ENCODE measurements around the gene PRTFDC1. TPM values are rescaled to one million over a fixed set of nuclear protein-coding genes. Genes with fewer than 3 reads are reported as not detected.

The PRTFDC1 gene
- total and polyA plus RNA-seq, 2 of the 8 experiments (the other 6 are each of a cell fraction or from before 2014, with no cell fraction given): 5.9 to 6.6 TPM

DNA sequence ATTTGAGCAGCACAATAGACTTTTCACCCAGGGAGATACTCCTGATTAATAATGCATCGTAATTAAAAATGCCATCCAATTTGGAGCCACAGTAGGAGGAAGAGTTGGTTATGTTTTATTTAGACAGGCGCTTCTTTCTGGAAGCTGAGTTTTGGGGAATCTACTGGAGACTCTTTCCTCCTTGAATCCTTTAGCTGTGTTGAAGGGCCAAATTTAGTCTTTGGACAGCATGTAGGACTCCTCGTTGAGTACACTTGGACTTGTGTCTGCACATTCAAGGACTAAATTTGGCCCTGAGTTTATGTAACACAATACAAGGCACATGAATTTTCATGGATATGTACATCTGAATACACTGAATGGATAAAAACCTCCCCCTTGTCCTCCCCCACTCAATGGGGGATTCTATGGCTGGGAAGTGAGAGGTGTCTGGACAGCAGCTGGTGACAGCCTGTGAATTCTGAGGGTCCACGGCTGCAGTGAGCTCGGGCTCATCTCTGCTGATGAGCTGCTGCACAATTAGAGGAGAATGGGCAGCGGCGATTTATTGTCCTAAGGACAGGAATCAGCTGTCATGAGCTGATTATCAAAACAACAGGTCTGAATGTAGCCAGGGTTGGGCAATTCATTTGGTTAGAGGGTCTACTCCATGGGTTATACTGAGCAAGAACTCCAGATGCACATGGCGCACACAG lies 95.2 kb downstream of the PRTFDC1 start:
- no peak overlapping the region for H4K91ac ChIP-seq (replicated peaks; ENCODE audit: insufficient read length, low read length)
- H4K5ac ChIP-seq (ENCODE audit: insufficient read length, low read depth, low read length): no peak overlapping the region
- ChIA-PET CTCF (ENCODE audit: partially characterized antibody) (interaction anchor here (0.7 to 2.4 kb wide), 7 partner anchors 8 to 305 kb away, joined by 3 to 12 read pairs (median 4); no protein-coding TSS in a partner anchor), POLR2A (ENCODE audit: partially characterized antibody) (interaction anchor here (0.6 to 1.5 kb wide), 2 partner anchors 94 to 1495 kb away, joined by 3 to 5 read pairs; no protein-coding TSS in a partner anchor)
- H3K36me3 ChIP-seq (ENCODE audit: control insufficient read depth in 2 of 4, insufficient read depth in 4 of 4, low read length in 3 of 4): no peaks in the 10 kb centered on the region
- no peaks in the 10 kb centered on the region for H3K27me3 ChIP-seq (replicated peaks in 1 of 4; ENCODE audit: control insufficient read depth in 3 of 4, extremely low read depth in 1 of 4, insufficient read depth in 3 of 4, low read length in 3 of 4)
- no peak overlapping the region for H3K56ac ChIP-seq (replicated peaks; ENCODE audit: insufficient read length, low read depth, low read length)
- no peak overlapping the region for H3K4me3 ChIP-seq (ENCODE audit: extremely low read depth in 1 of 4, insufficient read depth in 2 of 4, low read depth in 3 of 4, low read length in 4 of 4)
- no peak for DNase-seq (ENCODE audit: low read depth in 1 of 2, low spot score in 2 of 2)
- no peaks in the 10 kb centered on the region for H3K79me2 ChIP-seq (ENCODE audit: control insufficient read depth in 1 of 2, insufficient read depth in 2 of 2, low read length in 2 of 2)
- no peak overlapping the region for H2AFZ ChIP-seq (ENCODE audit: low read length)
- no peaks in the 10 kb centered on the region for H3K23me2 ChIP-seq (ENCODE audit: low read depth, low read length)
- H3K79me1 ChIP-seq (ENCODE audit: low read depth, low read length): no peaks in the 10 kb centered on the region
- no peak overlapping the region for H2BK20ac ChIP-seq (ENCODE audit: low read length)
- H2AK5ac ChIP-seq (ENCODE audit: low read depth, low read length): no peak overlapping the region
- no peak for FAIRE-seq
- no peak overlapping the region for H3K9ac ChIP-seq (replicated peaks in 1 of 4; ENCODE audit: extremely low read depth in 1 of 4, low read depth in 3 of 4, low read length in 3 of 4)
- no peak overlapping the region for H3K4me2 ChIP-seq (ENCODE audit: insufficient read depth in 1 of 2, low read depth in 2 of 2, low read length in 2 of 2)
- 94% methylated on average over 8 of the region's 8 CpGs; no CpG with 5 or more reads in 1 of the 2 experiments for WGBS, 2 experiments (ENCODE audit: extremely low coverage in 1 of 2, insufficient coverage in 1 of 2, insufficient read length in 1 of 2, insufficient replicate concordance in 2 of 2, low coverage in 1 of 2, low lambda C conversion rate in 2 of 2, missing lambda C conversion rate in 1 of 2)
- H2BK15ac ChIP-seq (ENCODE audit: low read length): no peak overlapping the region
- no peaks in the 10 kb centered on the region for H3K9me3 ChIP-seq (ENCODE audit: insufficient read depth in 2 of 2, low read depth in 1 of 2, low read length in 1 of 2)
- H4K20me1 ChIP-seq (replicated peaks in 1 of 2; ENCODE audit: control insufficient read depth in 1 of 2, insufficient read depth in 2 of 2, low read length in 2 of 2): no peaks in the 10 kb centered on the region
- H3K23ac ChIP-seq (ENCODE audit: insufficient read length): no peak overlapping the region
- TF ChIP-seq SRF (IDR thresholded peaks at IDR 0.05; ENCODE audit: low read depth, low read length): no peak
- no peak for TF ChIP-seq EZH2 (IDR thresholded peaks at IDR 0.05; ENCODE audit: low read depth, low read length, severe bottlenecking)
- no peak overlapping the region for H2BK12ac ChIP-seq (ENCODE audit: low read depth, low read length)
- H4K8ac ChIP-seq (ENCODE audit: extremely low read depth, insufficient read depth, low read length): no peak overlapping the region
- H2BK5ac ChIP-seq (ENCODE audit: low read depth, low read length): no peak overlapping the region
- H3K14ac ChIP-seq (ENCODE audit: insufficient read length): no peak overlapping the region
- no peak overlapping the region for H2BK120ac ChIP-seq (replicated peaks; ENCODE audit: low read depth, low read length)
- H3K27ac ChIP-seq (ENCODE audit: low read depth, low read length): no peak overlapping the region
- H3K4me1 ChIP-seq (replicated peaks in 1 of 4; ENCODE audit: control insufficient read depth in 3 of 4, insufficient read depth in 4 of 4, low read length in 3 of 4): peaks cover 5 to 12% (median 9%) of the 10 kb centered on the region in 4 experiments
- no peak overlapping the region for H3K18ac ChIP-seq (ENCODE audit: extremely low read depth, low read length)
- no peak overlapping the region for H3K4ac ChIP-seq (replicated peaks; ENCODE audit: insufficient read length, low read depth, low read length)

Data from H1 (cell line).